HG02870 (cell line): ENCODE measurements around the gene TBC1D7.

Source experiments
- ATAC-seq: cut with Tn5 transposase; IDR thresholded peaks from one replicate; pipeline ENCODE4 v1.9.1; 2021; ENCODE audit warnings: mild to moderate bottlenecking, moderate library complexity; ENCODE audit not compliant: unreplicated experiment

TBC1D7 gene

DNA sequence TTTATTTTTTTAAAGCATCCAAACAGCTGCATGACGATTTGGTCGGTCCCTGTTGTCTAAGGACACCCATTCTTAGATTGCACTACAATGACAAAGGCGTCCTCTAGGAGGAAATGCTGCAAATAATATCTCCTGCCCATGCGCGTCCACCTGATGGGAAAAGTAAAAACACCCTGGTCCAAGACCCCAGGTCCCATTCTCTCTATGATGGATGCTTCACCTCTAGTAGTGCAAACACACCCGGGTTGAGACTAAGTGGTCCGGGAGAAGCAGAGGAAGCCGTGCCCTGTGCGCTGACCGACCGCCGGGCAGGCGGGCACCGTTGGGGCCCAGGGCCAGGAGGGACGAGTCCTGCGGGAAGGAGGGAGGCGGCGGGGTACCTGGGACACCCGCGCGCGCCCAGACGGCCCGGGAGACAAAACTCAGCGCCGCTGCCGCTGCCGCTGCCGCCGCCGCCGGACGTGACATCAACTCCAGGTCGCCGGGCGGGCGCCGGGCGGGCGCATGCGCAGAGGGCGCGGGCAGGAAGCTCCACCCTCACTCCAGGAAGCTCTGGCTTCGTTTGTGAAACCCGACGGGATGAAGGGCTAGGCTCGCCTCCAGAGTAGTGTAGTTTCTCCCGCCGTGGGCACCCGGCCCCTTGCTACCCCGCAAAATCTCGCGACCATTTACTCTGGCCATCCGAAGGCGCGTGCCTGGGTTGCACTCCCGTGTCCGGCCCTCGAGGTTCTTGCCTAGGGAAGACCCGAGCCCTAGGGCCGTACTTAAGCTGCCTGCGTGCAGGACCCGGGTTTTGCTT lies at the start of gene TBC1D7:
Gene TBC1D7, minus strand, starts transcription at position 462 of the 799 bp plus-strand sequence. CDS start 1,639 bp downstream, outside the sequence.
- peak; percentile 83 for ATAC-seq

DNA sequence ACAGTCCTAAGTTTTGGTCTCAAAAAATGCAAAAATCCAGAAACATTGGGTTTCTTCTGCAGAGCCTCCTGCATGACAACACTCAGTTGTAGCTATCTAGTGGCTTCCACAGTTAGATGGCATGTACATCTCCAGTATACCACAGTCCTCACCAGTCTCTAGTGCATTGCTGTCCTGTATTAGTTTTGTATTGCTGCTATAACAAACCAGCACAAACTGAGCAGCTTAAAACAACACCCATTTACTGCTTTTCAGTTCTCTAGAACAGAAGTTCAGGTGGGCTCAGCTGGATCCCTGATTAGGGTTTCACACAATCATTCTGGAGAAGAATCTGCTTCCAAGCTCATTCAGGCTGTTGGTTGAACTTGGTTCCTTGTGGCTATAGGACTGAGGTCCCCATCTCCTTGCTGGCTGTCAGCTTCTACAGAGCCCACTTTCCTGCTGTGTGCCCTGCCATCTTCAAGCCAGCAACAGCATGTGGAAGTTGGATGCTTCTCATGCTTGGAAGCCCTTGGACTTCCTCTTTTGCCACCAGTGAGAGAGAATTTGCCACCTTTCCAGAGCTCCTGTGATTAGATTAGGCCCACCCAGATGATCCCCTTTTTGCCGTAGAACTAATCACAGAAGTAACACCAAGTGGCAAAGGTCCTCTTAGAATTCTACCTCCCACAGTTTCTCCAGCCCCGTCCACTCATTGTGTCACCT lies 48.9 kb upstream of the TBC1D7 start:
- no peak for ATAC-seq

DNA sequence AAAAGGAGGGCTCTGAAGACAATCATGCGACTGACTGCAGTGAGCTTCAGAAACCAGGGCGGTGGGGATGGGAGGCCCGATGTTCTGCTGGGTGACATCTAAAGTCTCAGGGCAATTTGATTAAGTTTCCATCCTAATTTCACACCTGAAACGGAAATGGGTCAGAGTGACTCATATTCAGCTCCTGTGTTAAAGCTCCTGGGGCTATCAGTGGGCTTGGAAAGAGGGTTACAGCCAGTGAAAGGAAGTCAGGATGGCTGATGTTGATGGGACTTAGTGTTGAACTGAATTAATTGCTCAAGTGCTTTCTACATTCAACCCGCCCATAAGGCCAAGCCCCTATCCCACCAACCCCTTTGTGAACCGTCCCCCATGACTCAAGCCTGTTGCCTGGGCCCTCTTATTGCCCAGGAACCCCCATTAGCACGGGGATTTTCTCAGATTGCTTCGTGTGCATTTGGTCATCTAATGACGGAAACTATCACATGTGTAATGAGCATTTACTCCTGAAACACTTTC lies 47.1 kb upstream of the TBC1D7 start:
- peak; percentile 75 for ATAC-seq

DNA sequence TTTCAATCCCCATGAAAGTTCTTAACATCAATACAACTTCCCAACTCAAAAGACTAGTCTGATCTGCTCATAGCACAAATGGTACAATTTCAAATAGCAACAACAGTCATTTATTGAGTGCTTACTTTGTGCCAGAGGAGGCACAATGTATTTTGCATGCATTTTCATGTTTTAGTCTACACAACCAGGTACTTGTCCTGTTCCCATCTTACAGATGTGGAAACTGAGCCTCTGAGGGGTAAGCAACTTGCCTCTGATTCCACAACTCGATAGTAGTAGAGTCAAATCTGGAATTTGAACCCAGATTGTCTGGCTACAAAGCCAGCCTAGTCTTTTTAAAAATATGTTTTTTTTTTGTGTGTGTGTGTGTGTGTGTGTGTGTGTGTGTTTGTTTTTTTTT lies 45.6 kb upstream of the TBC1D7 start:
- no peak for ATAC-seq

DNA sequence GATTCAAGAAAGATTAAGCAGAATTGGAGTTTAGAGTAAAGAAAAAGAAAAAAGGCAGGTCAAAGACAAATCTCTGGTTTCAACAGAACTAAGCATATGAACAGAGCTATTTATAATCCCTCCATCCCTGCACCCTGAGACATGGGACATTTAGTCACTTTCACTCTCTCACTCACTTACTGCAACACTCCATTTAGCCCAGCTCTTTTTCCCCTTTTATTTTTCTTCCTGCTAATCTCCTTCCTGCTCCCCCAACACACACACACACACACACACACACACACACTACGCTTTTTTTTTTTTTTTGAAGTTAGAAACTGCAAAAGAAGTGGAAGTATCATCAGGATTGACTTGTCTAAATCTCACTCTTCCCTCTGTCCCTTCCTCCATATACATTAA lies 45.1 kb upstream of the TBC1D7 start:
- ATAC-seq = no peak

DNA sequence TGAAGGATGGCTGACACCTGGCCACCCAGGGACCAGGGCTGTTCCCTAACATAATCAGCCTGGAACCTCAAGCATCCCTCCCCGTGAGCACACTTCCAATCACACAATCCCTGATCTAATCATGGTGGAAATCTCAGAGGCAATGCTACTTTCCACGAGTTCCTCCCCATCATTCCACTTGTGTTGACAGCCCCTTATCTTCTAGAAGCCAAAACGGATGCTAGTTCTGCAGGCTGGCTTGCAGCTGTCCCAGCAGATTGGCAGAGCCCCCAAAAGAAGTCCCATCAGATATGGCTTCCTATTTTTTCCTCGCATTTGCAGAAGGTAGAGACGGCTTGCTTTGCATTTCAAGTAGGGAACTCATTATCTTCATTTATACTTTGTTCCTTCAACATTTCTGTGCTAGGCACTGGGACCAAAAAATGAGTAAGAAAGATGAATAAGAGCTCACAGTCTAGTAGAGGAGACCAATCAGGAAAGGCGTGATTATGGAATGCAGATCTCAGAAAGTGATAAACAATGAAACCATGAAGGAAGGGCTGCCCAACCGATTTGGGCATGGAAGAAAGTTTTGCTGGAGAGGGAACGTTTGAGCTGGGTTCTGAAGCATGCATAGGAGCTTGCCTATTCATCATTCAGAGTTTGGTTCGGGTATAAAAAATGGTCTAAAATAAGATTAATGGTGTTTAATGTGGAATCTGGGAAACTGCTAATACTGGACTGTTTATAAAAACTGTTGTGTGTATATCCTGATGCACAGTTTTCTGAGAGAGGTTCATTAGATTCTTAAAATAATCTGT lies 44.6 kb upstream of the TBC1D7 start:
- no peak for ATAC-seq

DNA sequence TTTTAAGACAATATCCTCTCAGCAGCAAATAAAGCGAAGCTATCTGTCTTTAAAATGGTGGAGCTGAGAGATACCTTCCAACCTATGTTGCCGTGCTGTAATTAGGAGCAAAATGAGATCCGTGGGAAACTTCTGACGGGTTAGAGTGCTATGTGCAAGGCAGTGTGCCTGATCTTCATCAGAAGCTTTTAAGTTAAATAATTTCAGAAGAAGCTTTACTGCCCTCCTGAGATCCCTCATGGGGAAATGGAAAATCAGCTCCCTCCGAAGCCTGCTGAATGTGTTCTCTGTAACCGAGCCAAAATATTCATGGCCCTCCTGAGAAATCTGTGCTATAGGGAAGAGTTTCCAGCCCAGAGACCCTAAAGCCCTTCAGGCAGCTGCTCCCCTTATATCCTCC lies 43.7 kb upstream of the TBC1D7 start:
- ATAC-seq = no peak

DNA sequence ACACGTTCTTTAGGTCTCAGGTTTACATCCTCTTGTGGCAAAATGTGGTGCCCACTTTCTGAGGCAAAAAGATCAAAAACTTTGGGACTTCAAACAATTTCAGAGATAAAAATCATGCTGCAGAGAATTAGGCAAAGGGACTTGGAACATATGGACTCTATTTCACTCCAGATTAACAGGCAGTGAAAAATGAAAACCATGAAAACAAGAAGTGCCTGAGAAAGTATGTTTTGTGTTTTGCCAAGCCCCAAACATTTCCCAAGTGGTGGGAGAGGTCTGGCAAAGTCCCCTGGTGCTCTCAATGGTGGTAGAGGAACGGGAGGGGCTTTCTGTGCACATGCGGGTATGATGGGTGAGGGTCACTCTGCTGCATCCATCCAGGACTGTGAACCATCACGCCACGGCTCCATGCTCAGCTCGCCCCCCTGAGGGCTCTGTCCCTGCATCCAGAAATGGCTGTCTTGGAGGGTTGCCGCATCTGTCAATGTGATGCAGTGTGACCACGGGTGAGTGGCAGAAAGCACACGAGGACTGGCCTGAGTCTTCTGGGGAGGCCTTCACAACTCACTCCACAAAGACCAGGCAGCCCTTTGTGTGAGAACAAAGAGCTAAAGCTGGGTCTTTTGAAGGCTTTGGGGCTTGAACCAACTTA lies 43.2 kb upstream of the TBC1D7 start:
- ATAC-seq = no peak

DNA sequence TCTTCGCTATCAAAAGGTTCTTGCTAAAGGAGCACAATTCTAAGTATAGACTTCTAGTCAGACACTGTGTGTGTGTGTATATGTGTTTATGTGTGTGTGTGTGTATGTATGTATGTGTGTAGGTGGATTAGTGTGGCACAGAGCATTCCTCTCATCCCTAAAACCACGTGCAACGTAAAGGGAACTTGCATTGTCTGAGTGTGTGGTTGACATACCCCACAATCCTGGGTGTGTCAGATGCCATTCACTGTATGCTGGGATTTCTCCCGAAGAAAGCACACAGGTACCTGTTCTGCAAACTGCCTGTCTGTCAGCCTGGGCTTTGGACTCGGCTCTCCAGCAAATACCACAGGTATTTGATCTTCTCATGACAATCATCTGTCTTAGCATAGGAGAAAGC lies 42.3 kb upstream of the TBC1D7 start:
- no peak for ATAC-seq

DNA sequence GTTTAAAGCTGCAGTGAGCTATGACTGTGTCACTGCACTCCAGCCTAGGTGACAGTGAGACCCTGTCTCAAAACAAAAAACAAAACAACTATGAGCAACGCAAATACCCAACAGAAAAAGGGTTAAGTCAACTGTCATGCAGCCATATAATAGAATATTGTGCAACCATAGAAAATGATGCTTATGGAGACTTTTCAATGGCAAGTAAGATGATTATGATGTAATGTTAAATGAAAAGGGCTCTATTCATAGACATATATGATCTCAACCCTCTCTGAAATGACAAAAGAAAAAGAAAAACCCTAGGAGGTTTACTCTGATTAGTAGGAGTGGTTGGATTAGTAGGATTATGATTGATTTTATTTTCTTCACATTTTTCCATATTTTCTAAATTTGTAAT lies 41.3 kb upstream of the TBC1D7 start:
- ATAC-seq = no peak

DNA sequence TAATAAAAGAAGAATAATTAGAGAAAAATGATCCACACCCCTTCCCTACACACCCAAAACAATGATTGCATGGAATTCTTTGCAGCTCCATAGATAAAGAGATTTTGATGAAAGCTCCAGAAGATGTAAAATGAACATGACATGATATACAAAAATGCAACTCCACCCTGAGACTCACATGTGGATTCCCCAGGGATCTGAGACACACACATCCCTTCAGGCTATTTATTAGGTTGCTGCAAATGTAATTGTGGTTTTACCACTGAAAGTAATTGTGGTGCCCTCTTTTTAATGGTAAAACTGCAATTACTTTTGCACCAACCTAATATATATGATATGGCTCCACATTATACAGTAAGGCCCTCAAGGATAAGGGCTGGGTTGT lies 40.4 kb upstream of the TBC1D7 start:
- ATAC-seq = no peak

DNA sequence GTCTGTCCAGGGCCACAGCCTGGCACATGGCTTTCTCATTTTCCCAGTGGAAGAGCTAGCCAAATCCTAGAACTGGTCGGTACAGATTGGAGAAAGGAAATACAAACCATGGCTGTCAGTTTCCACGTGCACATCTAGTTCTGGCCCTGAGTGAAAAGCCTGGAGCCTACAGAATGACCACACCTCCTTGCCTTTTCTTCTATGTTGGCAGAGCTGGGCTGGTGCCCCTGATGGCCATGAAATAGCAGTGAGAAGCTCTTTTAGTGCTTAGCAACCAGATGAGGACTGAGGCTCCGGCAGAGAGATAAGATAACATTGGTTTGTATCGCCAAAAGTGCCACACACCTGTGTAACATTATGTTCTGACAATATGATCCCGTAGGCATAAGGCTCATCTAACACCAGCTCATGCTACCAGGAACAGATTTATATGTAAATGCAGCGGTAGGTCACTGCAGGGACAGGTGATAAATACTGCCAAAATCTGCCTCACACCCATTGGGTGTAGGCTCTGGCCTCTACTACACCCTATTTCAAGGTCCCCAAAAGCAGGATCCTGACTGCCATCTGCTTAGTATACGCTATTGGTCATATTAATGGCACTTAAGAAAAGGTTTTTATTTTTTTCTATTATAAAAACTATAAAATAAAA lies 39.9 kb upstream of the TBC1D7 start:
- ATAC-seq = no peak

DNA sequence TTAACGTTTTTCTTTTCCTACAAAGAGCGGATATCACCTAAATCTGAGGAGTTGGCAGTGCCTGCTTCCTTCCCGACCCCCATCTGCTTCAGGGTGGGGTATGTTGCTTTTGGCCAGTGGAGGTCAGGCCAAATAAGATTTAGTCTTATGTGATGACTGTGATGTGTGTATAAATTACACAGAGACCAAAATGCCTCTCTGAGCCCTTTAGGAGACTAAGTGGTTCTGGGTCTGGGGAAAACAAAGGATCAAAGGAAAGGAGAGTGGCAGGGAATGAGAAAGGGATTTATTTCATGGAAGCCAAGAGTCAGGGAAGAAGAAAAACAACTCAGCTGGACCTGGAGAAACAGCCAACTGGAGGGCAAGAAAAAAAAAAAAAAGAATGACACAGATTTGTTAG lies 39.1 kb upstream of the TBC1D7 start:
- ATAC-seq = no peak

DNA sequence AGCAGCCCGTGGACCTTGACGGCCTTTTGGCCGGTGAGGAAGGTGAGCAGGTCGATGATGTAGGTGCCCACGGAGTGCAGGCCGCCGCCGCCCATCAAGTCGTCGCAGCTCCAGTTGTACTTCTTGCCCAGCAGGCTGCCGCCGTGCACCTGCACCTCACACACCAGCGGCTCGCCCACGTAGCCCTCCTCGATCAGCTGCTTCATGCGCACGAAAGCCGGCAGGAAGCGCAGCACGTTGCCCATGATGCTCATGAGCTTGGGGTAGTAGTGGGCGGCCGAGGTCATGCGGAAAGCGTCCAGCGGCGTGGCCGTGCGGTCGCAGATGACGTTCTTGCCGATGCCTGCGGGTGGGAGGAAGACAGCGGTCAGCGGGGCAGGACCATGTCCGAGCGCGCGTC lies 37.0 kb upstream of the TBC1D7 start:
- no peak for ATAC-seq

DNA sequence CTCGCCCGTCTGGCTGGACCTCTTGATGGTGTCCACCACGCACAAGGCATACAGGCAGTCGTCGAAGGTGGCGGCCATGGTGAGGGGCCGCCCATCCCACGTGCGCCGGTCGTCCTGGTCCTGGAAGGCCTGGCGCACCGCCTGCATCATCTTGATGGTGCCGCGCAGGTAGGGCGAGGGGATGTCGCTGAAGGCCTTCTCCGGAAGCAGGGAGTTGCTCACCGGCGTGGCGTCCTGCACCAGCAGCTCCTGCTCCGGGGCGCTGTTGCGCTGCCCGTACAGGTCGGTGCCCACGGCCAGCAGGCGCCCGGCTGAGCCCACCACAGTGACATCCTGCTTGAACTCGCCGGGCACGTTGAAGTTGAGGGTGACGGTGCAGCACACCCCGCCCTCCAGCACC lies 36.5 kb upstream of the TBC1D7 start:
- ATAC-seq = no peak

DNA sequence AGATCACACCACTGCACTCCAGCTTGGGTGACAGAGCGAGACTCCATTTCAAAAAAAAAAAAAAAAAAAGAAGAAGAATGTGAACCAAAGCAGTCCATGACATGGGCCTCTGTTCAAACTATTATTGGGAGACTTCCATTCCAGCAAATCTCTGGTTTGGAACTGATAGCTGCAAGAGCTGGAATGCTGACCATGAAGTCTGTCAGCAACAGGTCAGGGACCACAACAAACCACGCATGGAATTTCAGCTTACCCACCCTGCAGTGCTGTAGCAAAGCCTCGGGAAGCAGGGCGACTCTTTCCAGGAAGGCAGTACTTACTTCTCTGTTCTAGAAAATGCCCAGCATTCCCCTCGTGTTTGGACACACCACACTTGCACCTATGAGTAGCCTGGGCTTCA lies 34.1 kb upstream of the TBC1D7 start:
- no peak for ATAC-seq

DNA sequence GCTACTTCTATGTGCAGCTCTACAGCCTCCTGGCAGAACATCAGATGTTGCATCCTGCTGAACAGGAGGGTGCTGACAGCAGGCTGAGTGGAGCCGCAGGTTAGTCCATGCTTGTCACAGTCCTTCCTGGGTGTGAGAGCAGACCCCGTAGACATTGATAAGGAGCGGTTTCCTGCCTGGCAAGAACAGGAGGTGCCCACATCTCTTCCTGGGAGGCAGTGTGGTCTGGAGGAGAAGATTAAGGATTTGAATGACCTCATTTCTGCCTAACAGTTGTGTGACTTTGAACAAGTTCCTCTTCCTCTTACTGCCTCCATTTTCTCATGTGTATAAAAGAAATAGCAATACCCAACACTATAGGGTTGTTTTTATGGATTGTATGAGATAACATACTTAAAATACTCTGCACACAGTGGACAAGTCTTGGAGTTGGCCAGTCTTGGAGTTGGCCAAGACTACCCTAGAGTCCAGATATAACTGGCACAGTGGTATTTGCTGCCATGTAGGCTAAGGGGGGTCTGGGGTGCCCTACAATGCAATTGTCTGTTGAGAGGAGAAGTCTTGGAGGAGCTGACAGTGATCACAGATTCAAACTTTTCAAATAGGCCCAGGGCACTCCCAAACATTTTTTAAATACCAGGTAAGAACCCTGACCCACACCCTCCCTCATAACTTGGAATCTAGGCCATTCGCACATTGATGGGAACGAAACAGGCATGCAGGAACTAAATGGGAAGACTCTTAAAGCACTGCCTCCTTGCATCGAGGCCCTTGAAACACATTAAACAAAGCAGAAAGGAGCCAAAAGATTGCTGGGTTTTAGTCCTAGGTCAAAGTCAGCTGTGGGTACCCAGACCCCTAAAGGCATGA lies 32.6 kb upstream of the TBC1D7 start:
- ATAC-seq = no peak

DNA sequence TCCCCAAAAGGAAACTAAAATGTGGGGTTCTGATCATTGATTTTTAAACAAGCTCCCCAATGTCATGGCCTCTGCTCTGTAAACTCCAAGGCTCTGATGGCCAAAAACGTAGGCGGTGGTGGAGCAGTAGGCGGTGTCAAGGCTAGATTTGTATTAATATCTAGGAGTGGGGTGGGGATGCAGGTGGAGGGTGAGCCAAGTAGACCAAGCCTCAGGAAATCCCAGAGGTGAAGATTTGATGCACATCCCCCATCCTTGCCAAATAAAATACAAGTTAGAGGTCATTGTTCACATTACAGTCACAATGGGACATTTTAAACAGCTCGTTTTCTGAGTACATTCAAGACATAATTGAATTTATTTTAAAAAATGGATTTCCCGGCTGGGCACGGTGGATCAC lies 30.9 kb upstream of the TBC1D7 start:
- no peak for ATAC-seq

DNA sequence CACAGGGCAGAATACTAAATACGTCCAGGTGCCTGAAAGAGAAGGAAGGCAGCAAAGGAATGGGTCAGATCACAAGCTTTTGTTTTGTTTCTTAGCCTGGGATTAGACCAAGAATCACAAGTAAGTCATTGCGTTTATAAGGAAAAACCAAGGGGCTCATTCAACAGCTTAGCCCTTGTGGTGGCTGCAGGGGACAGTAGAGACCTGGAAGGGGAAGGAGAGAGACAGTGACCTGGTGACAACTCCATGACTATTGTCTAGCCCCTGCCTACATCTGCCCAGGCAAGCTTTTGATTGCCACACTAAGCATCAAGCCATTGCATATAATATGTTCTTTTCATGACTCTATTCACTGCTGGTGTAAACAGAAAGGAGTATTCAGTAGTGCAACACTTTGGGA lies 30.2 kb upstream of the TBC1D7 start:
- ATAC-seq = no peak
